Measurements from ENCODE around the gene CSNK1D. TPM values are rescaled to one million over a fixed set of nuclear protein-coding genes. Genes with fewer than 3 reads are reported as not detected.

The CSNK1D gene
- total and polyA plus RNA-seq, 2 donors (not counting 1 experiment from before 2014, with no cell fraction given): 196 to 241 TPM

DNA sequence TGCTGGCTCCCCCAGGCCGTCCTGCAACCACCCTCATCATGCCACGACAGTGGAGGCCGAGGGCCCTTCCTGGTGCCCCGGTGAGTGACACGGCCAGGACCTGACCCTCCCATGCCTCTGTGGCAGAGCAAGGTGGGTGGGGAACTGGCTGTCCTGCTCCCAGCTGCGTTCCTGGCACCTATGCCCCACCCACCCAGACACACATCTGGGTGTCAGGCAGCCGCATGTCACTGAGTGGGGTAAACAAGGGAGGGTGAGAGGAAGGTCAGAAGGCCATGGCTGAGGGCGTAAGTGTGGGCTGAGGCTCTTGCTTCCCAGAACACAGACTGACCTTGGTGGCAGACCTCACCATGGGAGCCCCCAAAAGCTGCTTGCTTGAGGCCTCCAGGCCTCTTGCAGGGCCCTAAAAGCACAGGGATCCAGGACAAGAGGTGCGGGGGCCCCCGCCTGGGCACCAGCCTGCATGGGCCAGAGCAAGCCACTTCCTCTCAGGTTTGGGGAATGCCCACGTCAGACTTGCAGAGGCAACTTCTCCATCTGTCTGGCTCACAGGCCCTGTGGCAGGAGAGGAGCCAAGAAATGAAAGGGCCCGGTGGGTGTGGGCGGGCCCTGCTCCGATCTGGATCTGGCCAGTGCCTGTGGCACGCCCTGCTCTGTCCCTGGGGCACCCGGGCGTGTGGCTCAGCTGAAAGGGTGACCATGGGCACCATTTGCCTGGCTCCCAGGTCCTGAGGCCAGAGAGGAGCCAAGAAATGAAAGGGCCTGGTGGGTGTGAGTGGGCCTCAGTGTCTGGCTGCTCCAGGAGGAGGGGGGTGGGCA is 57.0 kb downstream of the CSNK1D start:
- H3K27ac ChIP-seq (ENCODE audit: low read length in 2 of 2): peak overlapping the region; percentile 81 to 86
- TF ChIP-seq, protein P1, sequence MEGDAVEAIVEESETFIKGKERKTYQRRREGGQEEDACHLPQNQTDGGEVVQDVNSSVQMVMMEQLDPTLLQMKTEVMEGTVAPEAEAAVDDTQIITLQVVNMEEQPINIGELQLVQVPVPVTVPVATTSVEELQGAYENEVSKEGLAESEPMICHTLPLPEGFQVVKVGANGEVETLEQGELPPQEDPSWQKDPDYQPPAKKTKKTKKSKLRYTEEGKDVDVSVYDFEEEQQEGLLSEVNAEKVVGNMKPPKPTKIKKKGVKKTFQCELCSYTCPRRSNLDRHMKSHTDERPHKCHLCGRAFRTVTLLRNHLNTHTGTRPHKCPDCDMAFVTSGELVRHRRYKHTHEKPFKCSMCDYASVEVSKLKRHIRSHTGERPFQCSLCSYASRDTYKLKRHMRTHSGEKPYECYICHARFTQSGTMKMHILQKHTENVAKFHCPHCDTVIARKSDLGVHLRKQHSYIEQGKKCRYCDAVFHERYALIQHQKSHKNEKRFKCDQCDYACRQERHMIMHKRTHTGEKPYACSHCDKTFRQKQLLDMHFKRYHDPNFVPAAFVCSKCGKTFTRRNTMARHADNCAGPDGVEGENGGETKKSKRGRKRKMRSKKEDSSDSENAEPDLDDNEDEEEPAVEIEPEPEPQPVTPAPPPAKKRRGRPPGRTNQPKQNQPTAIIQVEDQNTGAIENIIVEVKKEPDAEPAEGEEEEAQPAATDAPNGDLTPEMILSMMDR (IDR thresholded peaks at IDR 0.05): no peak
- TF ChIP-seq EZH2 (IDR thresholded peaks at IDR 0.05; ENCODE audit: borderline replicate concordance, insufficient read depth, low read depth, low read length, poor library complexity, severe bottlenecking): no peak
- peak; percentile 89 for DNase-seq
- H3K27me3 ChIP-seq (replicated peaks in 1 of 4; ENCODE audit: control extremely low read depth in 1 of 4, control insufficient read depth in 3 of 4, insufficient read depth in 4 of 4, low read length in 3 of 4): no peaks in the 10 kb centered on the region
- Mint-ChIP-seq H3K27me3 (no peaks in the 10 kb centered on the region), H3K27ac (peak overlapping the region; percentile 95), H3K4me3 (peak overlapping the region; percentile 72), H3K4me1 (peaks cover 29% of the 10 kb centered on the region), H3K9me3 (ENCODE audit: insufficient read depth) (no peaks in the 10 kb centered on the region)
- H3K9me3 ChIP-seq (ENCODE audit: control extremely low read depth in 1 of 3, control insufficient read depth in 2 of 3, insufficient read depth in 1 of 3, low read length in 2 of 3): no peaks in the 10 kb centered on the region
- intact Hi-C loops (cut with micrococcal nuclease): loop anchor here (1.0 to 10.0 kb wide), 3 partner anchors 12 to 122 kb away; partner anchors contain the start of gene FASN
- H3K79me2 ChIP-seq (ENCODE audit: control insufficient read depth, insufficient read depth, low read length): peaks cover 3% of the 10 kb centered on the region
- H3K4me3 ChIP-seq (ENCODE audit: control extremely low read depth in 1 of 5, extremely low read depth in 1 of 5, insufficient read depth in 1 of 5, low read depth in 2 of 5, low read length in 4 of 5): peak overlapping the region in 2 of 5 experiments; percentile 6 to 10
- peaks cover 30 to 39% of the 10 kb centered on the region in 2 donors for H3K4me1 ChIP-seq (ENCODE audit: control insufficient read depth in 2 of 2, insufficient read depth in 2 of 2, low read length in 2 of 2)
- CTCF ChIA-PET: interaction anchor here (1.7 to 3.4 kb wide), 3 partner anchors 11 to 20 kb away, joined by 6 to 16 read pairs (median 8); partner anchors contain the start of gene SLC16A3
- no peaks in the 10 kb centered on the region for H3K36me3 ChIP-seq (replicated peaks in 1 of 2; ENCODE audit: control extremely low read depth in 1 of 2, control insufficient read depth in 1 of 2, extremely low read depth in 1 of 2, insufficient read depth in 2 of 2, low read length in 1 of 2)
- POLR2A ChIA-PET: interaction anchor here (1.1 to 6.3 kb wide), 5 partner anchors 9 to 82 kb away, joined by 3 to 46 read pairs (median 7); partner anchors contain the start of gene SLC16A3
- 10% methylated on average over 15 of the region's 17 CpGs for WGBS (ENCODE audit: insufficient coverage)
- H3K9ac ChIP-seq (ENCODE audit: low read length): peak overlapping the region; percentile 42
- H3K4me2 ChIP-seq (replicated peaks; ENCODE audit: low read depth, low read length, poor library complexity, severe bottlenecking): peak overlapping the region; percentile 77
- ATAC-seq (ENCODE audit: low read depth): peak; percentile 71
- no peaks in the 10 kb centered on the region for H4K20me1 ChIP-seq (ENCODE audit: control insufficient read depth, insufficient read depth, low read length, poor library complexity, severe bottlenecking)
- peak overlapping the region; percentile 76 for H2AFZ ChIP-seq (ENCODE audit: insufficient read depth, low read depth, low read length, poor library complexity, severe bottlenecking)

All from B cell (primary cell).